ENCODE measurements around the gene MMD2. TPM values are rescaled to one million over a fixed set of nuclear protein-coding genes. Genes with fewer than 3 reads are reported as not detected.
A peak's percentile ranks its signal among the peaks of the same experiment; 100 is the strongest.

The MMD2 gene
- total RNA-seq, 2 experiments from 2014 or later = not detected

GRCh38 chr7:4882169-4883032, 76.6 kb downstream of the MMD2 start:
- CTCF ChIA-PET = interaction anchor here (0.5 to 3.0 kb wide), 9 partner anchors 8 to 206 kb away, joined by 3 to 27 read pairs (median 5); no protein-coding TSS in a partner anchor
- Mint-ChIP-seq H3K4me3 (peak overlapping the region; percentile 7), H3K27me3 (peaks cover 35% of the 10 kb centered on the region), H3K4me1 (peaks cover 8% of the 10 kb centered on the region), H3K36me3 (no peaks in the 10 kb centered on the region), H3K27ac (no peak overlapping the region), H3K9me3 (ENCODE audit: low read depth) (no peaks in the 10 kb centered on the region)
- DNase-seq (no peak), ATAC-seq (no peak)

- CTCF ChIA-PET = interaction anchor here (1.3 kb wide), 1 partner anchor 87 kb away, joined by 4 read pairs; no protein-coding TSS in a partner anchor
- no peaks in the 10 kb centered on the region for H3K9me3 Mint-ChIP-seq (ENCODE audit: low read depth)
- DNase-seq = no peak
These were observed 78.8 kb downstream of the MMD2 start for GRCh38 chr7:4880218-4880617.

GRCh38 chr7:4879396-4880081, 79.4 kb downstream of the MMD2 start:
- Mint-ChIP-seq H3K4me3 (no peak overlapping the region), H3K27me3 (peaks cover 28% of the 10 kb centered on the region), H3K36me3 (no peaks in the 10 kb centered on the region), H3K27ac (no peak overlapping the region), H3K9me3 (ENCODE audit: low read depth) (no peaks in the 10 kb centered on the region), H3K4me1 (peaks cover 8% of the 10 kb centered on the region)
- ATAC-seq = no peak
- no peak for DNase-seq
- CTCF ChIA-PET = no interaction called here

More at GRCh38 chr7:4880218-4880617, 78.8 kb downstream of the MMD2 start:
- H3K27me3 Mint-ChIP-seq = peaks cover 29% of the 10 kb centered on the region
- no peak for ATAC-seq
- H3K4me1 Mint-ChIP-seq = peaks cover 8% of the 10 kb centered on the region
- H3K4me3 Mint-ChIP-seq = no peak overlapping the region
- H3K27ac Mint-ChIP-seq = no peak overlapping the region
- no peaks in the 10 kb centered on the region for H3K36me3 Mint-ChIP-seq

GRCh38 chr7:4878336-4879335, 80.4 kb downstream of the MMD2 start:
- peaks cover 19% of the 10 kb centered on the region for H3K27me3 Mint-ChIP-seq
- DNase-seq = no peak
- CTCF ChIA-PET = no interaction called here
- no peak overlapping the region for H3K4me3 Mint-ChIP-seq
- no peak overlapping the region for H3K27ac Mint-ChIP-seq
- no peak for ATAC-seq
- H3K4me1 Mint-ChIP-seq = peaks cover 8% of the 10 kb centered on the region
- H3K9me3 Mint-ChIP-seq (ENCODE audit: low read depth) = no peaks in the 10 kb centered on the region
- no peaks in the 10 kb centered on the region for H3K36me3 Mint-ChIP-seq

GRCh38 chr7:4876586-4876985, 82.4 kb downstream of the MMD2 start:
- Mint-ChIP-seq H3K9me3 (ENCODE audit: low read depth) (no peaks in the 10 kb centered on the region), H3K27me3 (peaks cover 13% of the 10 kb centered on the region), H3K36me3 (no peaks in the 10 kb centered on the region), H3K27ac (no peak overlapping the region), H3K4me3 (no peak overlapping the region), H3K4me1 (peaks cover 10% of the 10 kb centered on the region)
- ATAC-seq = no peak
- no peak for DNase-seq
- CTCF ChIA-PET = no interaction called here

- Mint-ChIP-seq H3K4me1 (peaks cover 19% of the 10 kb centered on the region), H3K36me3 (no peaks in the 10 kb centered on the region), H3K27ac (no peak overlapping the region), H3K4me3 (no peak overlapping the region), H3K9me3 (ENCODE audit: low read depth) (no peaks in the 10 kb centered on the region), H3K27me3 (peaks cover 19% of the 10 kb centered on the region)
- ATAC-seq (no peak), DNase-seq (no peak)
- CTCF ChIA-PET = no interaction called here
These were observed 83.6 kb downstream of the MMD2 start for GRCh38 chr7:4875391-4875790.

GRCh38 chr7:4873071-4873944, 85.7 kb downstream of the MMD2 start:
- Mint-ChIP-seq H3K4me3 (no peak overlapping the region), H3K9me3 (ENCODE audit: low read depth) (no peaks in the 10 kb centered on the region), H3K4me1 (peaks cover 21% of the 10 kb centered on the region), H3K27ac (no peak overlapping the region), H3K27me3 (peaks cover 27% of the 10 kb centered on the region), H3K36me3 (no peaks in the 10 kb centered on the region)
- DNase-seq = no peak
- CTCF ChIA-PET = interaction anchor here (1.1 kb wide), 2 partner anchors 10 kb away, joined by 3 to 5 read pairs; partner anchors contain the start of gene RADIL
- no peak for ATAC-seq

- Mint-ChIP-seq H3K9me3 (ENCODE audit: low read depth) (no peaks in the 10 kb centered on the region), H3K4me1 (peaks cover 21% of the 10 kb centered on the region), H3K4me3 (no peak overlapping the region), H3K36me3 (no peaks in the 10 kb centered on the region), H3K27ac (no peak overlapping the region), H3K27me3 (peaks cover 27% of the 10 kb centered on the region)
- CTCF ChIA-PET = interaction anchor here (1.1 kb wide), 1 partner anchor 11 kb away, joined by 5 read pairs; the partner anchor contains the start of gene RADIL
- DNase-seq (no peak), ATAC-seq (no peak)
These were observed 86.9 kb downstream of the MMD2 start for GRCh38 chr7:4871930-4872675.

GRCh38 chr7:4871056-4871680, 87.8 kb downstream of the MMD2 start:
- Mint-ChIP-seq H3K4me1 (peaks cover 21% of the 10 kb centered on the region), H3K27me3 (peaks cover 27% of the 10 kb centered on the region), H3K4me3 (no peak overlapping the region), H3K9me3 (ENCODE audit: low read depth) (no peaks in the 10 kb centered on the region), H3K36me3 (no peaks in the 10 kb centered on the region), H3K27ac (no peak overlapping the region)
- CTCF ChIA-PET = interaction anchor here (1.4 kb wide), 1 partner anchor 11 kb away, joined by 6 read pairs; no protein-coding TSS in a partner anchor
- ATAC-seq (peak; percentile 63), DNase-seq (peak; percentile 45)

- Mint-ChIP-seq H3K4me1 (peaks cover 21% of the 10 kb centered on the region), H3K27ac (no peak overlapping the region), H3K27me3 (peaks cover 46% of the 10 kb centered on the region), H3K4me3 (no peak overlapping the region), H3K36me3 (no peaks in the 10 kb centered on the region), H3K9me3 (ENCODE audit: low read depth) (no peaks in the 10 kb centered on the region)
- CTCF ChIA-PET = no interaction called here
- ATAC-seq (no peak), DNase-seq (no peak)
These were observed 90.5 kb downstream of the MMD2 start for GRCh38 chr7:4868493-4868892.

Measured in activated CD8-positive, alpha-beta memory T cell treated with anti-CD3 and anti-CD28 coated beads, Interleukin-2, amount 10 ng/mL, durations not matched to agents 7 days and 5 days (primary cell).